RWPE2 (cell line): Measurements from ENCODE around the gene LUZP2.

ENCODE experiments used
- ATAC-seq: fragments of 200-7000 bp; cut with Tn5 transposase; 3 replicates; pipeline ENCODE4 v1.9.1; 2021; ENCODE audit warnings: low read depth
- DNase-seq: peaks from one replicate; pipeline ENCODE4 v3.0.0-alpha.2; 2020; ENCODE audit warnings: low spot score
- H3K27ac ChIP-seq: fragments of 450-650 bp; 2 replicates; pipeline ENCODE4 v1.5.1; 2017; ENCODE audit warnings: mild to moderate bottlenecking; ENCODE audit not compliant: poor library complexity, severe bottlenecking
- H3K27me3 ChIP-seq: fragments of 250-450 bp; sonication (Bioruptor Pico); 2 replicates; pipeline ENCODE4 v1.5.1; 2021; ENCODE audit warnings: mild to moderate bottlenecking, moderate library complexity; ENCODE audit not compliant: insufficient read depth, poor library complexity, severe bottlenecking
- H3K36me3 ChIP-seq: fragments of 250-450 bp; sonication (Bioruptor Pico); 2 replicates; pipeline ENCODE4 v1.5.1; 2020; ENCODE audit warnings: low read depth, mild to moderate bottlenecking, moderate library complexity
- H3K4me1 ChIP-seq: fragments of 250-450 bp; sonication (Bioruptor Pico); 2 replicates; pipeline ENCODE4 v1.5.1; 2021; ENCODE audit warnings: mild to moderate bottlenecking, moderate library complexity; ENCODE audit not compliant: insufficient read depth, poor library complexity, severe bottlenecking
- H3K4me3 ChIP-seq: fragments of 250-450 bp; sonication (Bioruptor Pico); 2 replicates; pipeline ENCODE4 v1.5.1; 2021; ENCODE audit warnings: mild to moderate bottlenecking, moderate library complexity; ENCODE audit not compliant: severe bottlenecking
- H3K9me3 ChIP-seq: fragments of 250-450 bp; sonication (Bioruptor Pico); 2 replicates; pipeline ENCODE4 v1.5.1; 2021; ENCODE audit warnings: mild to moderate bottlenecking, moderate library complexity; ENCODE audit not compliant: severe bottlenecking
- CTCF ChIP-seq: fragments of 450-650 bp; IDR thresholded peaks from one replicate; pipeline ENCODE4 v1.5.1; 2017; ENCODE audit warnings: mild to moderate bottlenecking, moderate library complexity; ENCODE audit not compliant: poor library complexity, severe bottlenecking

The LUZP2 gene

DNA sequence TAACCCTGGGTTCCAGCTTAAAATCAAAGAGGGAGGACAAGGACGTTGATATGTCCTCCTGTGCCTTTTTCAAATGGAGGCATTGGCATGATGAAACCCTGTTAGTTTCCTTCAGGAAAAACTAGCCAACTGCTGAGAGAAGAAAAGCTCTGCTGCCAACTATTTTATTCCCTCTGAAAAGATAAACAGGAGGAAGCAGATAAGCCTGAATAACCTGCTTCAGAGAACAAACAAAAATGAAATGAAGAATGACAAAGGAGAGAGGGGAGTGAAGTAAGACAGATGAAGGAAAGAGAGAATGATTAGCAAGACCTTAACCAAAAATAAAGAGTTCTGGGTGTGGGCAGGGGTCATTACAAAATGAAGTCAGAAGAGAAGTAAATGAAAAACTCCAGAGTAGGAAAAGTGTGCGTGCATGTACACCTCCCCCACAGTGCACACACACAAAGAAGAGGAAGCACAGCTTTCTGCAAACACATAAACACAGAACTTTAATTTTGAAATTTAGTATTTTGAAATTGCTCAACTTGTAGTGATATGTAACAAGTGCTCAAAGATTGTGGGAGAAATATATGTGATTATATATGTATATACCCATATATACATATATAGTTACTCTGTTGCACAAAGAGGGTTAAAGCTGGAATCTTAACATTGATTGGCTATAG is 332.2 kb downstream of the LUZP2 start:
- Histone ChIP-seq H3K27me3 (no peaks in the 10 kb centered on the region), H3K4me3 (no peak overlapping the region), H3K36me3 (no peaks in the 10 kb centered on the region), H3K4me1 (no peaks in the 10 kb centered on the region), H3K27ac (no peak overlapping the region), H3K9me3 (no peaks in the 10 kb centered on the region)
- no peak for TF ChIP-seq CTCF
- ATAC-seq: no peak
- no peak for DNase-seq

DNA sequence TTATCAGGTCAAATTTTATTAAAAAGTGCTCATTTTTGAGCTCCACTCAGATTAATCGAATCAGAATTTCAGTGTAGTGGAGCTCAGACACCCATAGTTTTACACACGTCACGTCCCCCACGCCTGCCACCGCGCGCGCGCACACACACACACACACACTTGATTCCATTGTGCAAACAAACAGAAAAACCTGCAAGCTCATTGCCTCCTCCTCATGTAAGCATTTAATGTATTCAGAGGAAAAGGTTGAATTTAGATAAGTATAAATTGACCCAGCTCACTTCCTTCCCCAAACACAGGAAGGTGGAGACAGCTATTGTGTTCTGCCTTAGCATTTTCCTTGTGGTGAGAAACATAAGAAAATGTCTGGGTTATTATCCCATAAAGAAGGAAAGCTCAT is 336.7 kb downstream of the LUZP2 start:
- no peak for TF ChIP-seq CTCF
- Histone ChIP-seq H3K4me1 (no peaks in the 10 kb centered on the region), H3K4me3 (no peak overlapping the region), H3K27ac (no peak overlapping the region), H3K27me3 (no peaks in the 10 kb centered on the region), H3K36me3 (no peaks in the 10 kb centered on the region), H3K9me3 (no peaks in the 10 kb centered on the region)
- no peak for DNase-seq
- no peak for ATAC-seq

DNA sequence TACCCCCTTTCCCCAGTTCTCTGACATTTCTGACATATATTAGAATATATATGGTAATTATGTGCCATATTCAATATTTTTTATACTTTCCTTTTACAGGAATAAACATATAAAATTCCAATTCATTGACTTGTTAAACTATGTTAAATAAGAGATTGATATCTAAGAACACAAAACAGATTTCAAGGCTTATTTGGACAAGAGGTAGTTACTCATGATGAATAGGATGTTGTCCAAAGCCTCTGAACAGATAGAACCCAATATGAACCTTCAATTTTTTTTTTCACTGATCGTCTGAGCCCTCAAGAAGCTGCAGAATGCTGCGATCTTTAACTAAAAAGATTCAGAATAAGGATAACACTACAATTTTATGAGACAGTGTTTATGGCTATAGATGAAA is 340.3 kb downstream of the LUZP2 start:
- TF ChIP-seq CTCF: no peak
- Histone ChIP-seq H3K36me3 (no peaks in the 10 kb centered on the region), H3K4me3 (no peak overlapping the region), H3K27me3 (no peaks in the 10 kb centered on the region), H3K9me3 (no peaks in the 10 kb centered on the region), H3K27ac (no peak overlapping the region), H3K4me1 (no peaks in the 10 kb centered on the region)
- ATAC-seq: no peak
- no peak for DNase-seq

DNA sequence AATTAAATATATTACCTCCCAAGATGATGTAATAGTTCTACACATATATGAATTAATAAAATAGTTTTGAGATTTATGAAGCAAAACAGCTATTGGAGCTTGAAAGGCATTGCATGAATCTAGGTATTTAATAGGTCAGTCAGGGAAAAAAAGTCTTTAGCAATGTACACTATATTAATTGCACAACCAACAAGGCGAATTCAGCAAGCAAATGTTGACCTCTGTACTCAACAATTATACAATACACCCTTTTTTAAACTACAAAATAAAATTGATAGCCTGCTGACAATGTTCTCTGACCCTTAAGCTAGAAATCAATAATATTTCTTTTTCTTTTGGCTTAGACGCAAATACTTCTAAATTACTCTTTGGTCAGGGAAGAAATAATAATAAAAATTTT is 345.5 kb downstream of the LUZP2 start:
- no peaks in the 10 kb centered on the region for H3K9me3 ChIP-seq
- DNase-seq: no peak
- TF ChIP-seq CTCF: no peak
- H3K27me3 ChIP-seq: no peaks in the 10 kb centered on the region
- no peak overlapping the region for H3K4me3 ChIP-seq
- no peak overlapping the region for H3K27ac ChIP-seq
- no peaks in the 10 kb centered on the region for H3K4me1 ChIP-seq
- no peaks in the 10 kb centered on the region for H3K36me3 ChIP-seq
- no peak for ATAC-seq

DNA sequence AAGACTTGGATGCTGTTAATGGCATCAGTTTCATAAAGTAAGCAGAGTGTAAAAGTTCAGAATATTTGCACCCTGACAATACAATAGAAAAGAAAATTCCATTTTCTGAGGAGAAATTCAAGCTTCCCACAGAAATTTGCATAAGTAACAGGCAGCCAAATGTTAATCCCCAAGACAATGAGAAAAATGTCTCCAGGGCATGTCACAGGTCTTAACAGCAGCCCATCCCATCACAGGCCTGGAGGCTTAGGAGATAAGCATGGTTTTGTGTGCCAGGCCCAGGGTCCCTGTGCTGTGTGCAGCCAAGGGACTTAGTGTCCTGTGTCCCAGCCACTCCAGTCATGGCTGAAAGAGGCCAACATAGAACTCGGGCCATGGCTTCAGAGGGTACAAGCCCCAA is 347.6 kb downstream of the LUZP2 start:
- Histone ChIP-seq H3K4me1 (no peaks in the 10 kb centered on the region), H3K4me3 (no peak overlapping the region), H3K27me3 (no peaks in the 10 kb centered on the region), H3K9me3 (no peaks in the 10 kb centered on the region), H3K27ac (no peak overlapping the region), H3K36me3 (no peaks in the 10 kb centered on the region)
- no peak for TF ChIP-seq CTCF
- DNase-seq: no peak
- no peak for ATAC-seq
